22Rv1 (cell line): ENCODE results near the gene EYS.

Experiments used
- H3K27ac ChIP-seq: fragments of 450-650 bp; 2 replicates; pipeline ENCODE4 v1.5.1; 2017
- CTCF ChIP-seq: fragments of 450-650 bp; IDR thresholded peaks from 2 replicates; pipeline ENCODE4 v1.5.1; 2017; ENCODE audit warnings: mild to moderate bottlenecking
- ZFX ChIP-seq: fragments of 450-650 bp; IDR thresholded peaks from 2 replicates; pipeline ENCODE4 v1.6.1; 2017; ENCODE audit warnings: antibody characterized with exemption, borderline replicate concordance

EYS gene

GRCh38 chr6:64679416-64679815 lies 1027.6 kb downstream of the EYS start:
- H3K27ac ChIP-seq = no peak overlapping the region
- no peak for TF ChIP-seq ZFX
- TF ChIP-seq CTCF = no peak

- H3K27ac ChIP-seq = no peak overlapping the region
- TF ChIP-seq ZFX (no peak), CTCF (no peak)
These were observed 1034.4 kb downstream of the EYS start for GRCh38 chr6:64672651-64673050.

- TF ChIP-seq CTCF (no peak), ZFX (no peak)
- H3K27ac ChIP-seq = no peak overlapping the region
These were observed 1034.9 kb downstream of the EYS start for GRCh38 chr6:64672131-64672530.

GRCh38 chr6:64665137-64665536 lies 1041.9 kb downstream of the EYS start:
- no peak overlapping the region for H3K27ac ChIP-seq
- TF ChIP-seq ZFX = no peak
- no peak for TF ChIP-seq CTCF

- H3K27ac ChIP-seq = no peak overlapping the region
- no peak for TF ChIP-seq ZFX
- no peak for TF ChIP-seq CTCF
These were observed 1042.5 kb downstream of the EYS start for GRCh38 chr6:64664480-64664879.

GRCh38 chr6:64644024-64644423 lies 1063.0 kb downstream of the EYS start:
- TF ChIP-seq CTCF = no peak
- no peak for TF ChIP-seq ZFX
- no peak overlapping the region for H3K27ac ChIP-seq

- no peak overlapping the region for H3K27ac ChIP-seq
- TF ChIP-seq CTCF = no peak
- TF ChIP-seq ZFX = no peak
These were observed 1076.1 kb downstream of the EYS start for GRCh38 chr6:64630901-64631300.
